Heart left ventricle (tissue), 16 donors: ENCODE measurements around the gene ANO2. TPM values are rescaled to one million over a fixed set of nuclear protein-coding genes. Genes with fewer than 3 reads are reported as not detected.

Source experiments
- ATAC-seq, 4 donors: fragments of 200-7000 bp; cut with Tn5 transposase; one replicate each; pipeline ENCODE4 v1.9.1; 2020 to 2022; ENCODE audit warnings: moderate library complexity in 4 of 4, mild to moderate bottlenecking in 3 of 4, moderate number of reproducible peaks in 1 of 4
- DNase-seq, 5 donors: peaks; one replicate each; pipeline ENCODE4 v3.0.0-alpha.2; 2020
- H3K27ac ChIP-seq, 12 donors: fragments of 200-600 bp; sonication (generic) in 4 of 12; one replicate each; pipeline versions ENCODE4 v1.5.0 to v1.8.0; 2016 to 2022; ENCODE audit warnings: mild to moderate bottlenecking in 2 of 12
- H3K27me3 ChIP-seq, 9 donors: fragments of 200-600 bp; sonication (generic) in 2 of 9; one replicate each; pipeline versions ENCODE4 v1.5.1 to v1.8.0; 2016 to 2022; ENCODE audit warnings: mild to moderate bottlenecking in 3 of 9
- H3K36me3 ChIP-seq, 9 donors: fragments of 200-600 bp; sonication (generic) in 2 of 9; one replicate each; pipeline versions ENCODE4 v1.5.0 to v1.8.0; 2018 to 2022; ENCODE audit warnings: mild to moderate bottlenecking in 2 of 9
- H3K4me1 ChIP-seq, 12 donors: fragments of 200-600 bp; sonication (generic) in 4 of 12; one replicate each; pipeline versions ENCODE4 v1.5.0 to v1.8.0; 2016 to 2022; ENCODE audit warnings: mild to moderate bottlenecking in 3 of 12
- H3K4me3 ChIP-seq, 12 donors: fragments of 200-600 bp; sonication (generic) in 4 of 12; one replicate each; pipeline versions ENCODE4 v1.5.0 to v1.8.0; 2017 to 2022; ENCODE audit warnings: mild to moderate bottlenecking in 9 of 12, moderate library complexity in 4 of 12
- H3K9me3 ChIP-seq, 12 donors: fragments of 200-600 bp; sonication (generic) in 4 of 12; one replicate each; pipeline versions ENCODE4 v1.5.0 to v1.8.0; 2016 to 2022; ENCODE audit warnings: mild to moderate bottlenecking in 1 of 12
- CTCF ChIP-seq, 12 donors: fragments of 200-600 bp; sonication (generic) in 4 of 12; IDR thresholded peaks; one replicate each; pipeline versions ENCODE4 v1.5.0 to v1.8.0; 2018 to 2022; ENCODE audit warnings: antibody characterized with exemption in 12 of 12, mild to moderate bottlenecking in 5 of 12
- POLR2A ChIP-seq, 2 donors: fragments of 450-650 bp; IDR thresholded peaks; one replicate each; pipeline ENCODE4 v1.6.1; 2017; ENCODE audit warnings: antibody characterized with exemption in 2 of 2, mild to moderate bottlenecking in 2 of 2, moderate library complexity in 2 of 2
- WGBS, 4 donors: extraction: QIAGEN DNeasy Blood & Tissue Kit in 2 of 4; methylation state at CpG; one replicate each; pipeline versions ENCODE4 v1.1.5 to v1.1.7; 2013 to 2018; 5-methylcytosine and 5-hydroxymethylcytosine counted together
- intact Hi-C, 10 donors: fragments of 100-400 bp; cut with DNase I; formaldehyde crosslinking; loops; one replicate each; pipeline versions ENCODE4 v1.11.1 to v1.14.2; 2022
- polyA plus RNA-seq, 2 donors: library from polyadenylated mRNA; stranded (reverse); fragments of 200-250 nt; gene quantifications; one replicate each; pipeline ENCODE4 v1.2.3, GENCODE V29; 2013
- total RNA-seq, 9 donors: library from RNA; depleted of rRNA in 2 of 9; stranded (reverse); fragments of >200 nt in 2 of 9; fragmentation: NEBNext Ultra II Directional in 3 of 9; extraction: Animal tissue kit (Norgen Biotek cat#: 25700) in 3 of 9; gene quantifications; one replicate each; pipeline versions ENCODE4 v1.1.0 to v1.2.4, GENCODE V29; 2016 to 2023
- donor health status: ischemic (EF 13 %, LVEDD 7.1; RV severe dilation, severe dysfunction).
- donor health status: healthy with polysubstance abuse.
- donor health status: DM: no; HTN: yes; CAD: no.
- donor health status: DM: no; HTN: no; CAD: no.
- donor health status: ischemic (EF 25% LVEDD 6.9; RV normal size, moderate dysfunction).
- donor health status: ischemic (EF 25% LVEDD 5.7; RV mildly dilated, moderate dysfunction).
- donor health status: healthy.
- donor health status: DM: yes; HTN: yes; CAD: no.
- donor health status: ischemic (EF 35%, LVEDD 5.7; RV mildly dilated, moderate dysfunction).
- donor health status: nonischemic (EF 11% LVEDD 7.7; RV severe dilation, severe dysfunction).
- donor health status: DM: yes; HTN: yes; CAD: no.
- donor health status: PGD.
- donor health status: ischemic (EF 29% LVEDD 5.4; RV normal size, mild dysfunction).
- donor health status: nonischemic (EF 23%, LVEDD 6.1; RV moderate dilation, normal function).

The ANO2 gene
- total and polyA plus RNA-seq, 11 donors: 3.4 to 19.4 (median 9.4) TPM

GRCh38 chr12:5817246-5817645, 127.8 kb downstream of the ANO2 start:
- intact Hi-C loops: no loop called here
- Histone ChIP-seq H3K4me3 (no peak overlapping the region), H3K27me3 (no peaks in the 10 kb centered on the region), H3K4me1 (no peaks in the 10 kb centered on the region), H3K9me3 (peaks cover 0 to 24% (median 10%) of the 10 kb centered on the region in 12 donors), H3K36me3 (peaks cover 0 to 12% (median 0%) of the 10 kb centered on the region in 9 donors), H3K27ac (no peak overlapping the region)
- DNase-seq (no peak), ATAC-seq (no peak)
- no peak for TF ChIP-seq CTCF (IDR thresholded peaks at IDR 0.05)
- no peak for TF ChIP-seq POLR2A (IDR thresholded peaks at IDR 0.05)
- 81 to 87% (median 83%) methylated on average over 4 of the region's 4 CpGs for WGBS, 4 donors

GRCh38 chr12:5809586-5809985, 135.5 kb downstream of the ANO2 start:
- 65 to 81% (median 73%) methylated on average over 9 of the region's 9 CpGs for WGBS, 4 donors
- Histone ChIP-seq H3K27me3 (no peaks in the 10 kb centered on the region), H3K4me3 (no peak overlapping the region), H3K36me3 (peaks cover 0 to 22% (median 2%) of the 10 kb centered on the region in 9 donors), H3K4me1 (no peaks in the 10 kb centered on the region), H3K9me3 (no peaks in the 10 kb centered on the region), H3K27ac (no peak overlapping the region)
- DNase-seq: no peak
- no peak for TF ChIP-seq POLR2A (IDR thresholded peaks at IDR 0.05)
- TF ChIP-seq CTCF (IDR thresholded peaks at IDR 0.05): no peak
- intact Hi-C loops: no loop called here
- no peak for ATAC-seq

- Histone ChIP-seq H3K36me3 (peaks cover 0 to 22% (median 2%) of the 10 kb centered on the region in 9 donors), H3K9me3 (no peaks in the 10 kb centered on the region), H3K4me1 (no peaks in the 10 kb centered on the region), H3K27ac (no peak overlapping the region), H3K27me3 (no peaks in the 10 kb centered on the region), H3K4me3 (no peak overlapping the region)
- 84 to 93% (median 91%) methylated on average over 4 of the region's 4 CpGs for WGBS, 4 donors
- ATAC-seq: no peak
- TF ChIP-seq CTCF (IDR thresholded peaks at IDR 0.05) (no peak), POLR2A (IDR thresholded peaks at IDR 0.05) (no peak)
- DNase-seq: no peak
- intact Hi-C loops: no loop called here
These were observed 136.1 kb downstream of the ANO2 start for GRCh38 chr12:5808981-5809380.

GRCh38 chr12:5807514-5808219, 137.4 kb downstream of the ANO2 start:
- no peak overlapping the region for H3K4me3 ChIP-seq
- 83 to 92% (median 91%) methylated on average over 8 of the region's 8 CpGs for WGBS, 4 donors
- H3K36me3 ChIP-seq: peaks cover 0 to 22% (median 2%) of the 10 kb centered on the region in 9 donors
- intact Hi-C loops: no loop called here
- DNase-seq: no peak
- no peaks in the 10 kb centered on the region for H3K9me3 ChIP-seq
- TF ChIP-seq POLR2A (IDR thresholded peaks at IDR 0.05) (no peak), CTCF (IDR thresholded peaks at IDR 0.05) (no peak)
- ATAC-seq: no peak
- H3K4me1 ChIP-seq: no peaks in the 10 kb centered on the region
- H3K27me3 ChIP-seq: no peaks in the 10 kb centered on the region
- no peak overlapping the region for H3K27ac ChIP-seq
